ENCODE measurements around the gene FKBP14.

DNA sequence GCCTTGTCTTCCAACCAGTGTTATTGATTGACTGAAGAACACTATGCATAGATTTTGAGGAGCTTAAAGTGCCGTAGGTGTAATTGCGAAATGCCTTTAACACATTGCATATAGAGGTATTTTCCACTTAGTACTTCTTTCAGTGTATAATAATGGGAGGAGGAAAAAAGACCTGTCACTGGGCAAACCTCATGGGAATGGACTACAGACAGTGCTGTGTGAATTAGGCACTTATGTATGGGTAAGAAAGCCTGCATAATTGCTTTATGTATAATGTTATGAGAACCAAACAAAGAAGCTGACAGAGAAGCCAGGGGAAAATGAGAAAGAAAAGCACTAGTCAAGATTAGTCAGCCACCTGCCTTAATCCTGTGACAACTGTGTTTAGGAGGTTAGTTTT lies 24.5 kb downstream of the FKBP14 start:
- TF ChIP-seq, protein P1, sequence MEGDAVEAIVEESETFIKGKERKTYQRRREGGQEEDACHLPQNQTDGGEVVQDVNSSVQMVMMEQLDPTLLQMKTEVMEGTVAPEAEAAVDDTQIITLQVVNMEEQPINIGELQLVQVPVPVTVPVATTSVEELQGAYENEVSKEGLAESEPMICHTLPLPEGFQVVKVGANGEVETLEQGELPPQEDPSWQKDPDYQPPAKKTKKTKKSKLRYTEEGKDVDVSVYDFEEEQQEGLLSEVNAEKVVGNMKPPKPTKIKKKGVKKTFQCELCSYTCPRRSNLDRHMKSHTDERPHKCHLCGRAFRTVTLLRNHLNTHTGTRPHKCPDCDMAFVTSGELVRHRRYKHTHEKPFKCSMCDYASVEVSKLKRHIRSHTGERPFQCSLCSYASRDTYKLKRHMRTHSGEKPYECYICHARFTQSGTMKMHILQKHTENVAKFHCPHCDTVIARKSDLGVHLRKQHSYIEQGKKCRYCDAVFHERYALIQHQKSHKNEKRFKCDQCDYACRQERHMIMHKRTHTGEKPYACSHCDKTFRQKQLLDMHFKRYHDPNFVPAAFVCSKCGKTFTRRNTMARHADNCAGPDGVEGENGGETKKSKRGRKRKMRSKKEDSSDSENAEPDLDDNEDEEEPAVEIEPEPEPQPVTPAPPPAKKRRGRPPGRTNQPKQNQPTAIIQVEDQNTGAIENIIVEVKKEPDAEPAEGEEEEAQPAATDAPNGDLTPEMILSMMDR (IDR thresholded peaks at IDR 0.05): no peak
- TF ChIP-seq, protein P2, sequence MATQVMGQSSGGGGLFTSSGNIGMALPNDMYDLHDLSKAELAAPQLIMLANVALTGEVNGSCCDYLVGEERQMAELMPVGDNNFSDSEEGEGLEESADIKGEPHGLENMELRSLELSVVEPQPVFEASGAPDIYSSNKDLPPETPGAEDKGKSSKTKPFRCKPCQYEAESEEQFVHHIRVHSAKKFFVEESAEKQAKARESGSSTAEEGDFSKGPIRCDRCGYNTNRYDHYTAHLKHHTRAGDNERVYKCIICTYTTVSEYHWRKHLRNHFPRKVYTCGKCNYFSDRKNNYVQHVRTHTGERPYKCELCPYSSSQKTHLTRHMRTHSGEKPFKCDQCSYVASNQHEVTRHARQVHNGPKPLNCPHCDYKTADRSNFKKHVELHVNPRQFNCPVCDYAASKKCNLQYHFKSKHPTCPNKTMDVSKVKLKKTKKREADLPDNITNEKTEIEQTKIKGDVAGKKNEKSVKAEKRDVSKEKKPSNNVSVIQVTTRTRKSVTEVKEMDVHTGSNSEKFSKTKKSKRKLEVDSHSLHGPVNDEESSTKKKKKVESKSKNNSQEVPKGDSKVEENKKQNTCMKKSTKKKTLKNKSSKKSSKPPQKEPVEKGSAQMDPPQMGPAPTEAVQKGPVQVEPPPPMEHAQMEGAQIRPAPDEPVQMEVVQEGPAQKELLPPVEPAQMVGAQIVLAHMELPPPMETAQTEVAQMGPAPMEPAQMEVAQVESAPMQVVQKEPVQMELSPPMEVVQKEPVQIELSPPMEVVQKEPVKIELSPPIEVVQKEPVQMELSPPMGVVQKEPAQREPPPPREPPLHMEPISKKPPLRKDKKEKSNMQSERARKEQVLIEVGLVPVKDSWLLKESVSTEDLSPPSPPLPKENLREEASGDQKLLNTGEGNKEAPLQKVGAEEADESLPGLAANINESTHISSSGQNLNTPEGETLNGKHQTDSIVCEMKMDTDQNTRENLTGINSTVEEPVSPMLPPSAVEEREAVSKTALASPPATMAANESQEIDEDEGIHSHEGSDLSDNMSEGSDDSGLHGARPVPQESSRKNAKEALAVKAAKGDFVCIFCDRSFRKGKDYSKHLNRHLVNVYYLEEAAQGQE (IDR thresholded peaks at IDR 0.05; ENCODE audit: low read depth, low read length): no peak
- no peak for TF ChIP-seq RCOR1 (IDR thresholded peaks at IDR 0.05; ENCODE audit: low read length)
- TF ChIP-seq, protein P3, sequence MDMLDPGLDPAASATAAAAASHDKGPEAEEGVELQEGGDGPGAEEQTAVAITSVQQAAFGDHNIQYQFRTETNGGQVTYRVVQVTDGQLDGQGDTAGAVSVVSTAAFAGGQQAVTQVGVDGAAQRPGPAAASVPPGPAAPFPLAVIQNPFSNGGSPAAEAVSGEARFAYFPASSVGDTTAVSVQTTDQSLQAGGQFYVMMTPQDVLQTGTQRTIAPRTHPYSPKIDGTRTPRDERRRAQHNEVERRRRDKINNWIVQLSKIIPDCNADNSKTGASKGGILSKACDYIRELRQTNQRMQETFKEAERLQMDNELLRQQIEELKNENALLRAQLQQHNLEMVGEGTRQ (IDR thresholded peaks at IDR 0.05; ENCODE audit: borderline replicate concordance, low read depth, low read length): no peak
- TF ChIP-seq NFIC (IDR thresholded peaks at IDR 0.05; ENCODE audit: borderline replicate concordance): no peak
- TF ChIP-seq, protein P4, sequence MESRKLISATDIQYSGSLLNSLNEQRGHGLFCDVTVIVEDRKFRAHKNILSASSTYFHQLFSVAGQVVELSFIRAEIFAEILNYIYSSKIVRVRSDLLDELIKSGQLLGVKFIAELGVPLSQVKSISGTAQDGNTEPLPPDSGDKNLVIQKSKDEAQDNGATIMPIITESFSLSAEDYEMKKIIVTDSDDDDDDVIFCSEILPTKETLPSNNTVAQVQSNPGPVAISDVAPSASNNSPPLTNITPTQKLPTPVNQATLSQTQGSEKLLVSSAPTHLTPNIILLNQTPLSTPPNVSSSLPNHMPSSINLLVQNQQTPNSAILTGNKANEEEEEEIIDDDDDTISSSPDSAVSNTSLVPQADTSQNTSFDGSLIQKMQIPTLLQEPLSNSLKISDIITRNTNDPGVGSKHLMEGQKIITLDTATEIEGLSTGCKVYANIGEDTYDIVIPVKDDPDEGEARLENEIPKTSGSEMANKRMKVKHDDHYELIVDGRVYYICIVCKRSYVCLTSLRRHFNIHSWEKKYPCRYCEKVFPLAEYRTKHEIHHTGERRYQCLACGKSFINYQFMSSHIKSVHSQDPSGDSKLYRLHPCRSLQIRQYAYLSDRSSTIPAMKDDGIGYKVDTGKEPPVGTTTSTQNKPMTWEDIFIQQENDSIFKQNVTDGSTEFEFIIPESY (IDR thresholded peaks at IDR 0.05; ENCODE audit: borderline replicate concordance, low read depth): no peak
- TF ChIP-seq JUND (IDR thresholded peaks at IDR 0.05): no peak
- TF ChIP-seq EP300 (IDR thresholded peaks at IDR 0.05; ENCODE audit: borderline replicate concordance in 1 of 2, low read depth in 1 of 2, low read length in 1 of 2): no peak
- TF ChIP-seq TCF12 (IDR thresholded peaks at IDR 0.05): no peak
- TF ChIP-seq CHD2 (IDR thresholded peaks at IDR 0.05; ENCODE audit: low read length, partially characterized antibody): no peak
- no peak for TF ChIP-seq RXRA (IDR thresholded peaks at IDR 0.05; ENCODE audit: borderline replicate concordance, low read depth)

Measured in SK-N-SH (cell line).